Mesendoderm (in vitro differentiated cells): ENCODE results near the gene GINS2.

Source experiments
- DNase-seq: peaks from one replicate; pipeline ENCODE4 v3.0.0; 2013
- H2AK5ac ChIP-seq: 2 replicates; pipeline ENCODE4 v1.6.1; 2013; ENCODE audit warnings: low read length, inconsistent platforms
- H2BK120ac ChIP-seq: 2 replicates; pipeline ENCODE4 v1.6.1; 2013; ENCODE audit warnings: low read depth, mild to moderate bottlenecking, low read length, moderate library complexity, mixed read lengths
- H2BK15ac ChIP-seq: replicated peaks from 2 replicates; pipeline ENCODE4 v1.6.1; 2013; ENCODE audit warnings: low read depth, mild to moderate bottlenecking, moderate library complexity
- H2BK5ac ChIP-seq: 2 replicates; pipeline ENCODE4 v1.6.1; 2013; ENCODE audit warnings: low read length, inconsistent platforms
- H3K18ac ChIP-seq: 2 replicates; pipeline ENCODE4 v1.6.1; 2013; ENCODE audit warnings: mild to moderate bottlenecking, low read length, mixed read lengths
- H3K23ac ChIP-seq: one replicate; pipeline ENCODE4 v1.6.1; 2013; ENCODE audit warnings: low read length
- H3K27ac ChIP-seq: 2 replicates; pipeline ENCODE4 v1.5.1; 2013; ENCODE audit warnings: low read depth, mild to moderate bottlenecking, inconsistent platforms, low read length, moderate library complexity
- H3K27me3 ChIP-seq: 2 replicates; pipeline ENCODE4 v1.6.1; 2013; ENCODE audit warnings: low read length, control low read depth, mild to moderate bottlenecking, inconsistent platforms; ENCODE audit not compliant: insufficient read depth, poor library complexity
- H3K36me3 ChIP-seq: 2 replicates; pipeline ENCODE4 v1.6.1; 2013; ENCODE audit warnings: low read length, inconsistent platforms; ENCODE audit not compliant: control insufficient read depth, insufficient read depth
- H3K4ac ChIP-seq: one replicate; pipeline ENCODE4 v1.6.1; 2013; ENCODE audit warnings: low read depth, mild to moderate bottlenecking, low read length, moderate library complexity
- H3K4me1 ChIP-seq: 2 replicates; pipeline ENCODE4 v1.6.1; 2013; ENCODE audit warnings: low read depth, low read length, inconsistent platforms; ENCODE audit not compliant: control insufficient read depth
- H3K4me2 ChIP-seq: 2 replicates; pipeline ENCODE4 v1.6.1; 2013; ENCODE audit warnings: low read length
- H3K4me3 ChIP-seq: 2 replicates; pipeline ENCODE4 v1.5.1; 2013; ENCODE audit warnings: mild to moderate bottlenecking, low read length
- H3K56ac ChIP-seq: one replicate; pipeline ENCODE4 v1.6.1; 2013; ENCODE audit warnings: low read length
- H3K79me1 ChIP-seq: 2 replicates; pipeline ENCODE4 v1.6.1; 2013; ENCODE audit warnings: low read length, inconsistent platforms
- H3K79me2 ChIP-seq: 2 replicates; pipeline ENCODE4 v1.6.1; 2013; ENCODE audit warnings: mild to moderate bottlenecking, low read length; ENCODE audit not compliant: control insufficient read depth, insufficient read depth
- H3K9ac ChIP-seq: 2 replicates; pipeline ENCODE4 v1.6.1; 2013; ENCODE audit warnings: low read length, inconsistent platforms
- H4K5ac ChIP-seq: one replicate; pipeline ENCODE4 v1.6.1; 2013; ENCODE audit warnings: low read length
- H4K8ac ChIP-seq: one replicate; pipeline ENCODE4 v1.6.1; 2013; ENCODE audit warnings: low read depth, mild to moderate bottlenecking, control low read depth, low read length, moderate library complexity
- WGBS: extraction: QIAGEN DNeasy Blood & Tissue Kit; methylation state at CpG from one replicate; pipeline ENCODE4 v1.1.7; 2013; ENCODE audit warnings: low lambda C conversion rate, missing lambda C conversion rate; ENCODE audit not compliant: insufficient coverage; ENCODE audit errors: extremely low coverage; 5-methylcytosine and 5-hydroxymethylcytosine counted together

GINS2 gene

DNA sequence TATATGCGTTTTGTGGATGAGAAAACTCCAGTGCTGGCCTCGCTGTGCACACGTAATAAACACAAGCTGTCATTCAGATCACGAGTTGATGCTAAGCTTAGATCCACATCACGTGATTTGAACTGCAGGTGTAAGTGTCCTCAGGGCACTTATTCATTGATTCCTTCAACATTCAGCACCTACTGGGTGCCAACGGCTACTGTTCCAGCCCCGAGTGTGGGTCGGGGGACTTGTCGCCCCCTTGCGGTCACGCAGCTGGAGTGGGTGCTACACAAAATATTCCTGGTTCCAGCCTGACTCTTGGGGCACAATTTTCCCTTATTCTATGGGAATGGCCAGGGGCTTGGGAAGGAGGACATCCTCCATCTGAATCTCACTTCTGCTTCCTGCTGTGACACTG is 29.9 kb upstream of the GINS2 start:
- no peak overlapping the region for H2BK5ac ChIP-seq
- H4K5ac ChIP-seq = no peak overlapping the region
- no peaks in the 10 kb centered on the region for H3K4me1 ChIP-seq
- H3K9ac ChIP-seq = no peak overlapping the region
- no peak overlapping the region for H3K27ac ChIP-seq
- no peaks in the 10 kb centered on the region for H3K36me3 ChIP-seq
- H3K4me2 ChIP-seq = no peak overlapping the region
- H3K4me3 ChIP-seq = no peak overlapping the region
- no peaks in the 10 kb centered on the region for H3K79me1 ChIP-seq
- no peak overlapping the region for H2BK15ac ChIP-seq
- no CpG with 5 or more reads among the region's 11 CpGs for WGBS
- H3K27me3 ChIP-seq = peaks cover 2% of the 10 kb centered on the region
- no peak overlapping the region for H3K18ac ChIP-seq
- no peak overlapping the region for H4K8ac ChIP-seq
- no peak overlapping the region for H2AK5ac ChIP-seq
- H3K79me2 ChIP-seq = no peaks in the 10 kb centered on the region
- no peak for DNase-seq
- H3K23ac ChIP-seq = no peak overlapping the region
- H3K4ac ChIP-seq = no peak overlapping the region
- H2BK120ac ChIP-seq = no peak overlapping the region
- H3K56ac ChIP-seq = no peak overlapping the region

DNA sequence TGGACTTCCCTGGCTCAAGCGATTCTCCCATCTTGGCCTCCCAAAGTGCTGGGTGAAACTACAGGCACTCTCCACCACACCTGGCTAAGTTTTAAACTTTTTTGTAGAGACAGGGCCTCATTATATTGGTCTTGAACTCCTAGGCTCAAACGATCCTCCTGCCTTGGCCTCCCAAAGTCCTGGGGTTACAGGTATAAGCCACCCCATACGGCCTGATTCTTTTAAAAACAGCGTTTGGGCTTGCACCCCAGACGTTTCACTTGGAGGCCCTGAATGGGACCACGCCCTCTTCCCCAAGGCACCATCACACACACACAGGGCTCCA is 29.4 kb upstream of the GINS2 start:
- Histone ChIP-seq H3K79me2 (no peaks in the 10 kb centered on the region), H2AK5ac (no peak overlapping the region), H3K56ac (no peak overlapping the region), H3K4me1 (no peaks in the 10 kb centered on the region), H3K23ac (no peak overlapping the region), H4K5ac (no peak overlapping the region), H3K36me3 (no peaks in the 10 kb centered on the region), H4K8ac (no peak overlapping the region), H3K4me3 (no peak overlapping the region), H2BK5ac (no peak overlapping the region), H3K79me1 (no peaks in the 10 kb centered on the region), H3K9ac (no peak overlapping the region), H3K4me2 (no peak overlapping the region), H3K27ac (no peak overlapping the region), H3K27me3 (peaks cover 2% of the 10 kb centered on the region), H3K18ac (no peak overlapping the region), H2BK120ac (no peak overlapping the region), H3K4ac (no peak overlapping the region), H2BK15ac (no peak overlapping the region)
- no peak for DNase-seq
- no CpG with 5 or more reads among the region's 6 CpGs for WGBS

DNA sequence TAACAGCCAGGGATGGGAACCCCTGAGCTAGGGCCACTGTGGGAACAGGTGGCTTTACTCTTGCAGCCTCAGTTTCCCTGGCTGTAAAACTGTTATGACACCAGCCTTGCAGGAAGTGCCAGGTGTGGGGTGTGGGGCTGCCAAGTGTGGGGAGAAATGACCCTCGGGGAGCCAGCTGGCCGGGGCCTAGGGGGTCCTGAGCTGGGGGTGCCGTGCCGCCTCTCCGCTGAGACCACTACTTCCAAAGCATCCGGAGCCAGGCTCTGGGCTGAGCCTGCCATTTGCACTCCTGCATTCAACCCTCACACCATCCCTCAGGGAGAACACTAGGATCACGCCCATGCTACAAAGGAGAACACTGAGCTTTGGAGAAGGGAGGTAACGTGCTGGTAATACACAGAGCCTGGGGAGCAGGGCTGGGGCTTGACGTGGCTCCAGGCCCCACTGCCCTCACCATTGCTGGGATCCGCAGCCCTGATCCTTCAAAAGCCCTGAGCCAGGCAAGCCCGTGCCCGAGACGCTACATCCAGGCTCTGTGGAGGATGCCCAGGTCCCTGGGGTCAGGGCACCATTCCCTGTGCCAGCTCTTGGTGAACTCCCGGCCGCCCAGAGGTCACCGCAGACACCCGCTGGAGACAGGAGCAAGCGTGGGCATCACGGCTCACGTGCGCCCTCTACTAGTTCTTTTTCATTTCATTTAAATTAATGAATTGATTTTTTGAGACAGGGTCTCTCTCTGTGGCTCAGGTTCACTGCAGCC is 28.8 kb upstream of the GINS2 start:
- Histone ChIP-seq H3K4me2 (no peak overlapping the region), H3K4me1 (no peaks in the 10 kb centered on the region), H3K18ac (no peak overlapping the region), H3K36me3 (no peaks in the 10 kb centered on the region), H3K79me1 (no peaks in the 10 kb centered on the region), H4K5ac (no peak overlapping the region), H3K27me3 (peaks cover 2% of the 10 kb centered on the region), H3K4me3 (no peak overlapping the region), H3K4ac (no peak overlapping the region), H3K56ac (no peak overlapping the region), H2BK120ac (no peak overlapping the region), H2BK15ac (no peak overlapping the region), H3K9ac (no peak overlapping the region), H3K23ac (no peak overlapping the region), H2AK5ac (no peak overlapping the region), H4K8ac (no peak overlapping the region), H3K27ac (no peak overlapping the region), H3K79me2 (no peaks in the 10 kb centered on the region), H2BK5ac (no peak overlapping the region)
- DNase-seq = peak; percentile 72
- no CpG with 5 or more reads among the region's 21 CpGs for WGBS

DNA sequence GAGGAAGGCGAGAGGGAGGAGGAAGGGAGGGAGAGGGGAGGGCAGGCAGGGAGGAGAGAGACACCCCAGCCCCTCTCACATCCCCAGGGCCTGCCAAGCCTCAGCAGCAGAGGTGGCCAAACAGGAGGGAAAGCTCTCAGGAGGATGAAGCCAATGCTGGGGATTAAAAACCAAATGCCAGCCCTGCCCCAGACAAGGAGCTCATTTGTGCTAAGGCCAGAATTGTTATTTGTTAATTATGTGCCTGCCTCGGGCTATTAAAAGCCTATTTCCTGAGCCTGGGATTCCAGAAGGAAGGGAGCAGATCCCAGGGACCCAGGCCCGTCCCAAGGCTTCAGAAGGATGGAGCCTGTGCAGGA is 27.9 kb upstream of the GINS2 start:
- no peak overlapping the region for H2AK5ac ChIP-seq
- WGBS = no CpG with 5 or more reads among the region's 3 CpGs

DNA sequence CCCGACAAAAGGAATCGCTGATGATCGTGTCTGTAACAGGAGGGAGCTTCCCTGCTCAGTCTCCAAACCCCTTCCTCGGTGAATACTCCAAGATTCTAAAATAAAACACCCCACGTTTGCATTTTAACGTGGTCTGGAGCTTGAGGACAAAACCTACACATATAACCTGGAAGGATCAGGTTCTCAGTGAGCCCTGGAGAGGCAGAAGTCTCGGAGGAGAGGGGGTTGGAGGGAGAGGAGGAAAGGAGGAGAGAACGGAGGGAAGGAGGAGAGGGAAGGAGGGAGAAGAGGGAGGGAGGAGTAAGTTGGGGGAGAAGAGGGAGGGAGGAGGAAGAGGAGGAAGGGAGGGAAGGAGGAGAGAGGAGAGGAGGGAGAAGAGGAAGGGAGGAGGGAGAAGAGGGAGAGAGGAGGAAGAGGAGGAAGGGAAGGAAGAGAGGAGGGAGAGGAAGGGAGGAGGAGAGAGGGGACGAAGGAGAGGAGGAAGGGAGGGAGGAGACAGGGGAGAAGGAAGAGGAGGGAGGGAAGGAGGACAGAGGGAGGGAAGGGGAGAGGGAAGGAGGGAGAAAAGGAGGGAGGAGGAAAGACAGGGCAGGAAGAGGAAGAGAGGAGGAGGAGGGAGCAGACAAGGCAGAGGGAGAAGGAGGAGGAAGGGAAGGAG is 27.4 kb upstream of the GINS2 start:
- Histone ChIP-seq H2BK120ac (no peak overlapping the region), H3K79me1 (no peaks in the 10 kb centered on the region), H2BK15ac (no peak overlapping the region), H2AK5ac (no peak overlapping the region), H3K4me2 (peak overlapping the region; percentile 8), H3K4me3 (no peak overlapping the region), H3K27me3 (peaks cover 2% of the 10 kb centered on the region), H3K23ac (no peak overlapping the region), H3K4ac (no peak overlapping the region), H3K36me3 (no peaks in the 10 kb centered on the region), H2BK5ac (no peak overlapping the region), H3K27ac (no peak overlapping the region), H3K79me2 (no peaks in the 10 kb centered on the region), H3K56ac (peak overlapping the region; percentile 54), H3K9ac (peak overlapping the region; percentile 32), H3K18ac (no peak overlapping the region), H4K8ac (no peak overlapping the region), H3K4me1 (no peaks in the 10 kb centered on the region), H4K5ac (no peak overlapping the region)
- no peak for DNase-seq
- no CpG with 5 or more reads among the region's 9 CpGs for WGBS

More for the DNA sequence above, 27.9 kb upstream of the GINS2 start:
- Histone ChIP-seq H3K18ac (no peak overlapping the region), H2BK120ac (no peak overlapping the region), H3K27me3 (peaks cover 2% of the 10 kb centered on the region), H2BK15ac (no peak overlapping the region), H3K4me1 (no peaks in the 10 kb centered on the region), H3K79me1 (no peaks in the 10 kb centered on the region), H4K5ac (no peak overlapping the region), H3K56ac (peak overlapping the region; percentile 54), H3K4ac (no peak overlapping the region), H3K4me3 (no peak overlapping the region), H3K9ac (no peak overlapping the region), H3K79me2 (no peaks in the 10 kb centered on the region), H2BK5ac (no peak overlapping the region), H3K36me3 (no peaks in the 10 kb centered on the region), H3K23ac (no peak overlapping the region), H4K8ac (no peak overlapping the region), H3K4me2 (no peak overlapping the region), H3K27ac (no peak overlapping the region)
- no peak for DNase-seq
